NCI-H2196 (cell line): Measurements from ENCODE around the gene HIVEP2.
A peak's percentile ranks its signal among the peaks of the same experiment; 100 is the strongest.
"Not testable (repeated sequence)": the region's sequence is repeated elsewhere in the genome, so short reads cannot be mapped to it uniquely, and the experiment has no call there.

Experiments used
- DNase-seq: peaks from one replicate; lab custom pipeline; 2025; ENCODE audit not compliant: unreplicated experiment; lab: John Stamatoyannopoulos, UW

HIVEP2 gene, protein sequence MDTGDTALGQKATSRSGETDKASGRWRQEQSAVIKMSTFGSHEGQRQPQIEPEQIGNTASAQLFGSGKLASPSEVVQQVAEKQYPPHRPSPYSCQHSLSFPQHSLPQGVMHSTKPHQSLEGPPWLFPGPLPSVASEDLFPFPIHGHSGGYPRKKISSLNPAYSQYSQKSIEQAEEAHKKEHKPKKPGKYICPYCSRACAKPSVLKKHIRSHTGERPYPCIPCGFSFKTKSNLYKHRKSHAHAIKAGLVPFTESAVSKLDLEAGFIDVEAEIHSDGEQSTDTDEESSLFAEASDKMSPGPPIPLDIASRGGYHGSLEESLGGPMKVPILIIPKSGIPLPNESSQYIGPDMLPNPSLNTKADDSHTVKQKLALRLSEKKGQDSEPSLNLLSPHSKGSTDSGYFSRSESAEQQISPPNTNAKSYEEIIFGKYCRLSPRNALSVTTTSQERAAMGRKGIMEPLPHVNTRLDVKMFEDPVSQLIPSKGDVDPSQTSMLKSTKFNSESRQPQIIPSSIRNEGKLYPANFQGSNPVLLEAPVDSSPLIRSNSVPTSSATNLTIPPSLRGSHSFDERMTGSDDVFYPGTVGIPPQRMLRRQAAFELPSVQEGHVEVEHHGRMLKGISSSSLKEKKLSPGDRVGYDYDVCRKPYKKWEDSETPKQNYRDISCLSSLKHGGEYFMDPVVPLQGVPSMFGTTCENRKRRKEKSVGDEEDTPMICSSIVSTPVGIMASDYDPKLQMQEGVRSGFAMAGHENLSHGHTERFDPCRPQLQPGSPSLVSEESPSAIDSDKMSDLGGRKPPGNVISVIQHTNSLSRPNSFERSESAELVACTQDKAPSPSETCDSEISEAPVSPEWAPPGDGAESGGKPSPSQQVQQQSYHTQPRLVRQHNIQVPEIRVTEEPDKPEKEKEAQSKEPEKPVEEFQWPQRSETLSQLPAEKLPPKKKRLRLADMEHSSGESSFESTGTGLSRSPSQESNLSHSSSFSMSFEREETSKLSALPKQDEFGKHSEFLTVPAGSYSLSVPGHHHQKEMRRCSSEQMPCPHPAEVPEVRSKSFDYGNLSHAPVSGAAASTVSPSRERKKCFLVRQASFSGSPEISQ (N-terminal part only)

DNA sequence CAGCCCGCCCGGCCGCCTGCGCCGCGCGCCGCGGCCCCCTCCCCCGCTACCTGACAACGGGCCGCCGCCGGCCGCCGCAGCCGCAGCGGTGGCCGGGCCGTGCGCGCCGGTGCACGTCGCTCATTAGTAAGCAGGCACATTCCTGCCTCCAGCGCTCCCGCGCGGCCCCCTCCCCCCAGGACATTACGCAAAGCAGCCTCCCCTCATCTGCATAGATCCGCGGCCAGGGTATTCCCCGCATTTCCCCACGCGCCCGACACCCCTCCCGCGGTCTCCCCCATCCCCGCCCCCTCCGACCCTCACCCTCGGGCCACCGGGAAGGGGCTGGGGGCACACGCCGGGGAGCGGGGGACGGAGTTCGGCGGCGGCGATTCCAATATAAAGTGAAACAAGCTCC is at the start of gene HIVEP2:
TSS of gene HIVEP2 (minus strand) at position 128 of the 397 bp plus-strand sequence. CDS start 170,438 bp downstream, outside the sequence.
- peak; percentile 56 for DNase-seq

DNA sequence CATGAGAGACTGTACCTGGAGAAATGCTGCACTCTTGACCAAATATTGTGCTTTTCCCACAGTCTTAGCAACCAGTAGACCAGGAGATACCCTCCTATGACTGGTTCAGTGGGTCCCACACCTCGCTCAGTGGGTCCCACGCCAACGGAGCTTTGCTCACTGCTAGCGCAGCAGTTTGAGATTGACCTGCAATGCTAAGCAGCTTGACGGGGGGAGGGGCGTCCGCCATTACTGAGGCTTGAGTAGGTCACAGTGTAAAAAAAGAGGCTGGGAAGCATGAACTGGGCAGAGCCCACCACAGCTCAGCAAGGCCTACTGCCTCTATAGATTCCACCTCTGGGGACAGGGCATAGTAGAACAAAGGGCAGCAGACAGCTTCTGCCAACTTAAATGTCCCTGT is 49.0 kb upstream of the HIVEP2 start:
- DNase-seq: no peak

DNA sequence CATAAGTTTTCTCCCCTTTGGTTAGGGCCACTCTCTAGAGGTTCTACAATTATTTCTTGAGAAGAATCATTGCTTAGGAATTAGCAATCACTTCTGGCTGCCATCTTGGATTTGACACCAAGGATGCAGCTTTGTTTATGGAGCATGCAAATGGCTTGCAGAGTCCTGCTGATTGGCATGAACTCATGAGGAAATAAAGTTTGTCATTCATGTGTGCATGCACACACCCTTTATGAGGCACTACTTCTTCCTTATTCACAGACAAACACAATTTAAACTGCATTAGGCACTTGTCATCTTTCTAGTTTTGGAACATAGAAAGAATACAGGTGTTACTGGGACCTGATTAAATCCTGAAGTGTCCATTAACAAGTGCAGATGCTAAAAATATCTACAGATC is 42.5 kb upstream of the HIVEP2 start:
- DNase-seq: no peak

DNA sequence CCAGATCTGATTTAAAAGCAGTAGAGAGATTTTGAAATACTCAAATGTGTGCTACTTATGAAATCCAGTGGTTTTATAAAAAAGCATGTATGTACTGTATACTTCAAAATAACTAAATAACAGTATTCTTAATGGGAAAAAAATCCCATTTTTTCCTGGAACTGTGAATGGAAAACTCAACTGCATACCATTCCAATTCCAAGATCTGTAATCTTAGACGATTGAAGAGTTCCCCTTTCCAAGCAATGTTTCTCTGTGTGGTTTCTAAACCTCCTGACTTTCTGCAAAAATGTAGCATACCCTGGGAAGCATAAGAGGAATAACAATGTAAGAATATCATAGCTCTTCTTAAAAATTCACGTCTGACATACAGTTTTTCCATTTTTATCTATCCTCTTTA is 40.3 kb upstream of the HIVEP2 start:
- DNase-seq: no peak

DNA sequence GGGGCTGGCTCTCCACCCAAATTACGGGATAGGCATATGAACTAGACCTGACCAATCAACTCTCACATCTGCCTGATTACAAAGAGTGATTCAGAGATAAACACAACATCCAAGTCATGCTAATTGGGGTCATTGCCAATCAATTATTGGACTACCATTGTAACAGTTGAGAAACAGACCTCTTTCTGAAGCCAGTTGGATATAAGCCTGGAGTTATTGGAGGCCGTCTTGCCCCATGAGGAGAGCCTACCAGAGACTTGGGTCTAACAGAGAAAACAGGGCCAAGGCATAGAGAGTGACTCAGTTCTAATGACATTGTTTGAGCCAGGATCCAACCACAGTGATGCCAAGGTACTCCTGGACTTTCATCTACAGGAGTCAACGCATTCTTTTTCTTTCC is 39.4 kb upstream of the HIVEP2 start:
- DNase-seq: no peak

DNA sequence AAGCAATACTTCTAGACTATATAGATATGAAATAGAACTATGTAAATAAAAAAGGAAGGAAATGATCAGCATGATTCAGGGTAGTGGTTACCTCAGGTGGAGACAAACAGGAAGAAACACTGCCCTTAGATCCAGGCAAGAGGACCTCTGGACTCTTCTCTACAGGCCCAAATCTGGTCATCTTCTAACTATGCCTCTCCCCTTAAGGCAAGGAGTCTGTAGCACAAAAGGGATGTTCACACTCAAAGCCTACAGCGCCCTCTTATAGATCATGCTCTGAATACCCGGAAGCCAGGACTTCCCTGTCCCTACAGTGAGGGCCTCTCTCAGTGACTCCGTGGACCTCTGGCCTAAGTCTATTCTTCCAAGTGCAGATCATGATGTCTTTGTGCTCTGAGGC is 30.4 kb upstream of the HIVEP2 start:
- DNase-seq: no peak

DNA sequence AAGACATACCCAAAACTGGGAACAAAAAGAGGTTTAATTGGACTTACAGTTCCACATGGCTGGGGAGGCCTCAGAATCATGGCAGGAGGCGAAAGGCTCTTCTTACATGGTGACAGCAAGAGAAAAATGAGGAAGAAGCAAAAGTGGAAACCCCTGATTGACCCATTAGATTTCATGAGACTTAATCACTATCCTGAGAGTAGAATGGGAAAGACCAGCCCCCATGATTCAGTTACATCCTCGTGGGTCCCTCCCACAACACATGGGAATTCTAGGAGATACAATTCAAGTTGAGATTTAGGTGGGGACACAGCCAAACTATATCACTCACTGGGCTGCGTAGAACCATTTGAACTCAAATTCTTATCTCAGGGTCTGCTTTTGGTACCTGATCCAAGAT is 26.0 kb upstream of the HIVEP2 start:
- DNase-seq: not testable (repeated sequence)

DNA sequence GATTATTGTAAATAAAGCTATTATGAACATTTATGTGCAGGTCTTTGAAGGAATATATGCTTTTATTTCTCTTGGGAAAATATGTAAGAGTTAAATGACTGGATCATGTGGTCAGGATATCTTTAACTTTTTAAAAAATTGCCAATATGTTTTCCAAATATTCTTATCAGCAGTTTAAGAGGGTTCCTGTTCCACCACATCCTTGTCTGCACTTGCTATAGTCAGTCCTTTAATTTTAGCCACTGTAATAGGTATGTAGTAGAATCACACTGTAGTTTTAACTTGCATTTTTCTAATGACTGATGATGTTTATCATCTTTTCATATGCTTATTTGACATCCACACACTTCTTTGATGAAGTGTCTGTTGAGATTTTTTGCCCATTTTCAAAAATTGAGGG is 23.6 kb upstream of the HIVEP2 start:
- no peak for DNase-seq

DNA sequence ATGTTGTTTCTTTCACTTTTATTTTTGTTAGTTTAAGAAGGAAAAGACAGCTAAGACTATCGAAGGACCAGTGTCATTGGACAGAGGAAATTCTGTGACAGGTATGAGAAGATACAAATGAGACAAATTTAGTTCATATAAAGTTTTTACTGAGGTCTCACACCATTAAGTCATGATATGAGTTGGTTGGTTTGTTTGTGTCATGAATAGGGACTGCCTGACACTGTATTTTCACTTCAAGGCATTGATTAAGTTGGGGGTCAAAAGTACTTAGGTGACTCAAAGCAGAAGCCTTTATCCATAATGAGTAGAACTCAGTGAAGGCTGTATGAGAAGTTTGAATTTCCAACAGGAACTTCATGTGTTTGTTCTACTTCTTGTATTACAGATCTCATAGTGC is 21.3 kb upstream of the HIVEP2 start:
- no peak for DNase-seq

DNA sequence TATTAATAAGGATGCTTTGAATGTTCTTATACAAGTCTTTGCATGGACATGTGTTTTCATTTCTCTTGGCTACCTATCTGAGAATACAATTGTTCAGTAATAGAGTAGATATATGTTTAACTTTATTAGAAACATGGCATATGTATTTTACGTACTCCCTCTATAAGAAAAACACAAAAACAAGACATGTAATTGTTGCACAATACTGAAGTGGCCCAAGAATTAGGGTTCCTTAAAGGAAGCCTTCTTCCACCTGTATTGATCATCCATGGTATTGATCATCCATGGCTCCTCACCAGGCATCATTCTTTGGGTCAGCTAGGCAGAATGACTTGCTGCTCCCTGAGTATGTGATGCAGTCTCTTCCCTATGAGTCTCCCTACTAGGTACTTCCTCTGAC is 20.2 kb upstream of the HIVEP2 start:
- DNase-seq: no peak

DNA sequence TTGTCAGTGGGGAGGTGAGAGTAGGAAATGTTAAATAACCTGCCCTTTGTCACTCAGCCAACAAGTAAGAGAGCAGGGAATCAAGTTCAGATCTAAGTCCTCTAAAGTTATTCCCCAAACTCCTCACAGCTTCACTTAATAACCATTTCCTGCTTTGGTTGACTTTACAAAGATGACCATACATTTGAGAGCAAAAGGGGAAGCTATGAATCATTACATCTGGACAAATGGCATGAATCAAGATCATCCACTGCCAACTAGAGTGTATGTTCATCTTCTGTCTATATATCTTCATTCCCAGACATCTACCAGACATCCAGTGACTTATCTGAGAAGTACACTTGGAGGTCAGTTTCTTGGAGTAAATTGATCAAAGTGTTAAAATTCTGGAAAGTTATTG is 15.1 kb upstream of the HIVEP2 start:
- DNase-seq: no peak

DNA sequence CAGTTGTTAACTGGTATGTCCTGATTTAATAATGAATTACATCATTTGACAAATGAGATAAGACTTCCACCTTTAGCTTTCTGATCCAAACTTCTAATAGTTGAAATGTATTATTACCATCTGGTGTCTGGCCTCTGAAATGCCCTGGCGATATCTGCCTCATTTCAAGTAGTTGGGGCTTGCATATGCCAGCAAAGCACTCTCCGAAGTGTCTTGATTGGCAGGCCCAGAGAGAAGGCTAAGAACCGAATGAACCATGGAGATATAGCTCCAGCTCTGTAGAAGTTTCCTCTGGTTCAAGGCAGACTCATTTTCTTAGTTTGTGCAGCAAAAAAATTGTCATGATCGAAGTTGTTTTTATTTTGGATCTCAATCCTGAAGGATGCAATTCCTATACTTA is 13.4 kb upstream of the HIVEP2 start:
- no peak for DNase-seq

DNA sequence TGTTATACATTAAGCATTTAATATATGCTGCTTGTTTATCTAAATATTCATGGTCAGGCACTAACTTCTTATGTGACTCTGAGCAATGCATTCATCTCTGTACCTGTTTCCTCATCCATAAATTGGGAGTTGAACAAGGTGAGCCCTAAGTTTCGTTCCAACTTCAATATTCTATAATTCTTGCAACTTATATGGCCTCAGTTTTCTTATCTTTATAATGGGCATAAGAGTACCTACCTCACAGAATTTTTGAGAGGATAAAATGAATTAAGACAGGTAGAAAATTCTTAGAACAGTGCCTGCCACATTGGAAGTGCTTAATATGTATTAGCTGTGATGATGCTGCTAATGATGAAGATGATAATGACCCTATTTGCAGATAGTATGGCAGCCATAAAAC is 11.8 kb upstream of the HIVEP2 start:
- no peak for DNase-seq

DNA sequence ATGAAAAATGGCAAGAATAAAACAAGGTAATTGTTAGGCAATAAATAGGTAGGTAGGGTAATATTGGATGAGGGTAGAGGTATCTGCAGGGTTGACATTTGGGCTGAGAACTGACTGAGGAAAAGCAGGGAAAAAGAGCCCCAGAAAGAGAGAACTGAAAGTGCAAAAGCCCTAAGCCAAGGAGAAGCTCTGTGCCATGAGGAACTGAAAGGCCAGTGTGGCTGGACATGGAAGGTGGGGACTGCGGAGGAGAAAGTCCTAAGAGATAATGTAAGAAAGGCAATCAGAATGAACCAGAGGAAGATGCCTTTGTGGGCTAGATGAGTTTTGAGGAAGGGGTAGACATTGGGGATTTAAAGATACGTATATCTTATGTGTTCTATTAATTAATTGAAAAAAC is 9.9 kb upstream of the HIVEP2 start:
- no peak for DNase-seq

DNA sequence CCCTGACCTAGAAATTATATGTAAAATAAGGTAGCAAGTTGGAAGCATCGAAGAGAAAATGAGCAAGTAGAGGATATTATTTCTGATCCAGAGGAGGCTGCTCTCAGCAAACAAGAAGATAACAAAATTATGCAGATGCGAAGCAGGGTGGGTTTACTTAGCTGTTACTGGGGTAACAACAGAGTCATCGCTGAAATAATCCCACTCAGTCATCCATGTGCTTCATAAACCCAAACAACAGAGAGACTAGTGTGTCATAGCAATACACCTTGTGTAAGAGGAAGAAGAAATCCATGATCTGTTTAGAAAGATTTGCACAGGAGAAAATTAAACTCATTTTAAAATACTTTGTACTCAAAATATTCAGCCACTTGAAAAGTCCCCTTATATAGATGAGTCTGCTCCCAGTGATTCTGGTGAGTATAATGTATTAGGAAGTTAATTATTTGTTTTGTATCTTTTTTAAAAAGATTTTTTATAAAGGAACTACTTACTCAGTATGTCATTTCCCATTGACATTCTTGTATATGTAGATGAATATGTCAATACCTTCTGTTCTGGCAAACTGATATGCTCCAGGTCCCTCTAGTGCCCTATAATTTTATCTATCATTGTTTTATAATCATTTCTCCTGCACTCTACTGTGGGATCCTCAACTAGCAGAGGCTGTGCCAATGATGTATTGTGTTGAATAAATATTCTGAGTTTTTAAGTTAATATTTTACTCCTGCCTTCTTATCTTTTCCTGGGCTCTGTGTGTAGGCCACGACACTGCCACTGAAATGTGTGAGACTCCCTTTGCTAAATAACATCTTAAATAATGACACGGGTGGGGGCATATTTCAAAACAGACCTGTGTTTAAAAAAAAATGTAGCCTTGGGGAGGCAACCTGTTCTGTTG is 8.6 kb upstream of the HIVEP2 start:
- no peak for DNase-seq

DNA sequence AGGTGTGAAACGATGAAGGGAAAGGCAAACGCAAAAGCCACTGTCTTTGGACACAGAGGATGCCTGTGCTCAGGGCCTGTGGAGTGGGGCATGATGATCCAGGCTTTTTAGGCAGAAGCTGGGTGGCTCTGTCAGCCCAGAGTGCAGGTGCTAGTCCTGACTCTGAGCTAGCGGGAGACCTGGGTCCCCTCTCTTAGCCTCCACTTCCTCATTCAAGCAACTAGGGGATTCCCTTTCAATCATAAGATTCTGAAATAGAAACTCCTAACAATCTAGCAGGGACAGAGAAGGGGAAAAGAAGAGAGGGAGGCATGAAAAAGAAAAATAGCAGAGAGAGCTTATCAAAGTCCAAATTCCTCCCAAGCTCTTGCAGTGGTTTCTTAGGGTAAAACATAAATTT is 7.6 kb upstream of the HIVEP2 start:
- no peak for DNase-seq

DNA sequence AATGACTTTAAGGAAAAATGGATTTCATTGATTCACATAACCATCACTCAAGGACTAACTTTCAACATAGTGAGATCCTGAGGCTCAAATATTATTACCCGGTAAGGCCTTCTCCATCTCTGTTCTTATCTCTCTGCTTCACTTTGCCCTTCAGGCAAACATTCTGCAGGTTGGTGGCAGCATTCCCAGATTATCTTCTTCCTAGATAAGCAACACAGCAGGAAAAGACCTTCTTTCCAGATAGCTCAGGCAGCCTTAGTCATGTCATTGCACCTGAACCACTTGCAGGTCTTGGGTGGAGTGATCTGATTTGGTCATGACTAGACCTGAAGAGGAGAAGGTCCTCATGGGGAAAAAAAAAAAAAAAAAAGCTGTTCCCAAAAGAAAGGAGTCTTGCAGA is 5.3 kb upstream of the HIVEP2 start:
- DNase-seq: no peak

DNA sequence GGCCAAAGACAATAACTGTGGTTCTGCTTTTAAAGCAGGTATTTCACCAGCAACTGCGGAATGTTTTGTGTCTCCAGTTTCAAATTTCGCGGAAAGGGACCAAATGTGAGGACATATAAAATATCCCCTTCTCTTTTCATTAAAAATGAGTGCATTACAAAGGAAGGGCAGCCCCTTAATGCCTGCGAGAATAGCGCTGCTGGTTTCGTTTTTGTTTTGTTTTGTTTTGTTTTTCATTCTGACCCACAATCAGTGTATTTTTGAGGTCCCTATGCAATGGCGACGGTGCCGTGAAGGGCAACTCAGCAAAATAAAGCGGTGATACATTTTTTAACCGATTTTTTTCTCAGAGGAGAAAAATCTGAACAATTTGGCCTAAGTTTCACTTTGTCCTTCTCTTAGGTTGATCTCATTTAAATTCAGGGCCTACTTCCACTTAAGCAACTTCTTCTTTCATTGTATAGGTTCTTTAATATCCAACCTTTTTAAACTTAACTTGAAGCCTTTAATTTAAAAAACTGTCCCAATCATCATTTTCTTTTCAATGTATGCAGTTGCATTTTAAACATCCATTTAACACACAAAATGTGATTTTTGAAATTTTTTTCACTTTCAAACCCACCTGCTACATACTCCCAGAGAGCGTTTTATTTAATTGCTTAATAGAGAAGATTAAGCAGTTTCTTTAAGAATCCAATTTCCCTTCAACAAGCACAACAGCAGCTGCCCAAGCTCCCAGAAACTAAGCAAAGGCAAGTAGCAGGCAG is 2.9 kb upstream of the HIVEP2 start:
- no peak for DNase-seq

DNA sequence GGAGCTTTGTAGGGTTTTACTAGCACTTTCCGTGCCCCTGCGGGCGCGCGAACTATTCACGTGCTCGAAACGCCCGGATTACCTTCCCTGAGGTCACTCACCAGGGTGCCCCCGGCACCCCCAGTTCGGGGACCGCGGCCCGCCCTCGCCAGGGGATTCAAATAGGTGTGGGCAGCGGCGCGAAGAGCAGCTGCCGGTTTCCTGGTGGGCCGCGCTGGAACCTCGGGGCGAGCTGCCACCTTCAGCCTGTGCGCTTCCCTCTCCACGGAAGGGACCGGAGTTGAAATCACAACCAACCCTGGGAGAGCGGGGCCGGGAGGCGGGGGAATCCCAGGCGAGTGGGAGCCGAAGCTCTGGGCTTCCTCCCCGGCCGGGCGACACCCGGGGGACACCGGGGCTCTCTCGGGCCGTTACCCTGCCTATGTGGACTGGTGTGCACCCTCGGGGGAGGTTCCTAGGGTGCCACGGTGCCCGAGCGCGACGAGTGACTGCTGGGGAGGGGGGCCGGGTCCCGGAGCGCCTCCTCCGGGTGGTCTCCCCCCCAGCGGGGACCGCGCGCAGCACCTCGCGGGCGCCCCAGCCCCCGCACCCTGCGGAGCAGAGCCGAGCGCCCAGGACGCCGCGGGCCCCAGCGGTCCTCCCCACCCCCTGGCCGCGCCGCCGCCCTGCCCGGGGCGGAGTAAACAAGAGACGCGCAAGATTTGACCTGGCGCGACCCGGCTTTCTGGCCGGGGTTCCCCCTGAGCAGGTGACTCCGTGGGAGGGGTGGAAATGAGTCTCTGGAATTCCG is 2.1 kb upstream of the HIVEP2 start:
- peak; percentile 79 for DNase-seq
